Epidermal melanocyte (primary cell): Measurements from ENCODE around the gene N4BP3.

Source experiments
- DNase-seq: peaks from one replicate; pipeline ENCODE4 v3.0.0; 2011; ENCODE audit warnings: low spot score; ENCODE audit not compliant: insufficient read length

N4BP3 gene

DNA sequence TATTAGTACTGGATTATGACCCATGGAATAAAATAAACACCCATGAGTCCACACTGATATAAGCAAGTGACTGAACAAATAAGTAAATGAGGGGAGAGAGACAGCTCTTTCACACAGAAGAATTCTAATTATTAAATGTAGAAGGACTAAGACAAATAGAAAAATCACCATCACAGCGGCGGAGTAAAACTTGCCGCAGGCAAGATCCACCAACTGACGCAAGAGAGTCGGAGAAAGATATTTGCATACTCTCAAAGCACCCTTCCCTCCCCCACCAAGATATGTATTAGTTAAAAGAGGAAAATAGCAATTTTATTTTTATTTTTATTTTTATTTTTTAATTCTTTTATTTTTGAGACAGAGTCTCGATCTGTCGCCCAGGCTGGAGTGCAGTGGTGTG, 14.6 kb upstream of the N4BP3 start:
- DNase-seq: no peak

DNA sequence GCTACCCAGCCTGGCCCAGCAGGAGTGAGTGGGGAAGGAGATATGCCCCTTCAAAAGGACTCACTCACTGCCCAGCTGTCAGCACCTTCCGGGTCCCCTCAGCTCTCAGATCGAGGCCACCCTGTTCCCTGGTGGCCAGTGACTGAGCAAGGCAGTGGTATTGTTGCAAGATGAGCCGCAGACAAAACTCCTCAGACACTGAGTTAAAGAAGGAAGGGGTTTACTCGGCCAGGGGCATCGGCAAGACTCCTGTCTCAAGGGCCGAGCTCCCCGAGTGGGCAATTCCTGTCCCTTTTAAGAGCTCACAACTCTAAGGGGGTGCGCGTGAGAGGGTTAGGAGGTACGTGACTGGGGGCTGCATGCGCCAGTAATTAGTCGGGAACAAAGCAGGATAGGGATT, 9.7 kb upstream of the N4BP3 start:
- DNase-seq: no peak

DNA sequence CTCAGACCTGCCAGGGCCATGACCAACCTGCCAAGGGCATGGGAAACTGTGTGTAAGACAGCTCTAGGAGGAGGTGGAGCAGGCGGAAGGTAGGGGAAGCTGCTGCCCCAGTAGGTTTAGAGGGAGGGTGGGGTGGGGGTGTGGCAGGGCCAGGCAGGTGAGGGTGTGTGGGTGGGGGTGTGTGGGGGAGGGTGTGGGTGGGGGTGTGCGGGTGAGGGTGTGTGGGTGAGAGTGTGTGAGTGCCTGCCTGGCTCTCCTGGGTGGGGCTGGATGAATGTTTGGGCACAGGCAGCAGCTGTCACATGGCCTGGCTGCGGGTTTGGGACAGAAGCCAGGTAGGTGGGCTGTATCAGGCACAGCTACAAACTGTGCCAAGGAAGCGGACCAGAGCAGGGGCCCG, 8.8 kb upstream of the N4BP3 start:
- DNase-seq: no peak

DNA sequence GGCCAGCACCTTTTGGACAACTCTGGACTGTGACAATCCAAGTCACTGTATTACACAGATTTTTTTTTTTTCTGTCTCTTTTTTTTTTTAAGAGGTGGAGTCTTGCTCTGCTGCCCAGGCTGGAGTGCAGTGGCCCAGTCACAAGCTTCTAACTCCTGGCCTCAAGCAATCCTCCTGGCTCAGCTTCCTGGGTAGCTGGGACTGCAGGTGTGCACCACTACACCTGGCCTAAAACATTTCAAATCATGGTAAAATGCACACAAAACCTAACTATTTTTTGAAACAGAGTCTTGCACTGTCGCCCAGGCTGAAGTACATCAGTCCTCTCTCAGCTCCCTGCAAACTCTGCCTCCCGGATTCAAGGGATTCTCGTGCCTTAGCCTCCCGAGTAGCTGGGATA, 7.2 kb upstream of the N4BP3 start:
- DNase-seq: no peak

DNA sequence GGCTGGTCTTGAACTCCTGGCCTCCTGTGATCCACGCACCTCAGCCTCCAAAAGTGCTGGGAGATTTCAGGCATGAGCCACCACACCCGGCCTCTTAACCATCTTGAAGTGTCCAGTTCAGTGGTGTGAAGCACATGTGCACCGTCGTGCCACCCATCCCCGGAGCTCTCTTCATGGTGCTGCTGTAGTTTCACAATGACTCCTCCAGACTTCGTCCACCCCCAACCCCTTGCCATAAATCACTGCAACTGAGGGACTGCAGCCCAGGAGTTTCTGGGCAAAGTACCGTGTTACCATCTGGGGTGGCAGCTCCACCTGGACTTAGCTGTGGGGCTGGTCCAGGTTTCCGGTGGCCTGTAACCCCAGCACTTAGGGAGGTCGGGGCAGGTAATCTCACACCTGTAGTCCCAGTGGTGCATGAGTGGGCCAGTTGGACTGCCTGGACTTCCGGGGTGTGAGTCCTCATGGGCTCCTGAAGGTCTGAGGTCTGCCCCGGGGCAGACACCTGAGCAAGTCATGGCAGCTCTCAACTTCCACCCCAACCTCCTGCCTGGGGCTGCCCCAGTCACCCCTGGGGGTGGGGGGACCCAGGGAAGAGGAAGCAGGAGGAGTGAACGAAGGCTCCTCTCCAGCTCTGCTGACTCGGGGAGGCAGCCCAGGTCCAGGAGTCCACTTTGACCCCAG, 6.6 kb upstream of the N4BP3 start:
- no peak for DNase-seq

DNA sequence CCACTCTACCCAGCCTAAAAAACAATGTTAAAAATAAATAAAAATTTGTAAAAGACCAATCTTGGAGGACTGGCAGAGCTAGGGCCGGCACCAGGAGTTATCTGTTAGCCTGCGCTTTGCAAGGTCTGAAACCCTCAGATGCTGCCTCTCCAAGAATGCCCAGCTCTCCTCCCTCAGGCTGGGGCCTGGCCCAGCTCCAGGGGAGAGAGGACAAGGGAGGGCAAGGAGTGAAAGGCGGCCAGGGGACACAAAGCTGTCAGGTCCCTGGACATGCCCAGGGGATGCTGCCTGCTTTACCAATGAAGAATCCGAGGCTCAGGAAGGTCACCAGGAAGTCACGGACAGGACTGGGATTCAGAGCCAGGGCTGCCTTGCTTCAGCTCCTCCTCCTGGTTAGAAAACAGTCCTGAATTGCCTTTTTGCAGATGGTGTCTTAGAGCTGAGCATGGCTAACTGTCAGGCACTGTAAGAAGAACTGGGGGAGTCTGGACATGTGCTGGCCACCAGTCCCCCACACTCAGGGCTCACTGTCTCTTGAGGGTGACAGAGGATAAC, 5.5 kb upstream of the N4BP3 start:
- DNase-seq: no peak

DNA sequence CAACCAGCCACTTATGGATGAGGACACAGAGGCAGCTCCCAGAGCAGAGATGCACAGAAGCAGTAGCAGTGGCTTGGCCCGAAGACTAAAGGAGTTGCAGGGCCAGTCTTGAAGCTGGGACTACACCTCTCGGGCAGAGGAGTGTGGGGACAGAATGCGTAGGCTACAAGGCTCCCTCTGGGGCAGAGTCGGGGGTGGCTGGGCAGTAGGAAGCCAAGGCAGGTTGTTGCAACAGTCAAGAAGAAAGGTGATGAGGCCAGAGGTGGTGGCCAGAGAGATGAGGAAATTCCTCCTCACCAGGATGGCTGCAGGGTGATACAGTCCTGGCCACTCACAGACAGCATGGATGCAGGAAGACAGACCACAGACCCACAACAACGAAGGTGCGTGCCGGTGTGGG, 4.9 kb upstream of the N4BP3 start:
- DNase-seq: no peak

DNA sequence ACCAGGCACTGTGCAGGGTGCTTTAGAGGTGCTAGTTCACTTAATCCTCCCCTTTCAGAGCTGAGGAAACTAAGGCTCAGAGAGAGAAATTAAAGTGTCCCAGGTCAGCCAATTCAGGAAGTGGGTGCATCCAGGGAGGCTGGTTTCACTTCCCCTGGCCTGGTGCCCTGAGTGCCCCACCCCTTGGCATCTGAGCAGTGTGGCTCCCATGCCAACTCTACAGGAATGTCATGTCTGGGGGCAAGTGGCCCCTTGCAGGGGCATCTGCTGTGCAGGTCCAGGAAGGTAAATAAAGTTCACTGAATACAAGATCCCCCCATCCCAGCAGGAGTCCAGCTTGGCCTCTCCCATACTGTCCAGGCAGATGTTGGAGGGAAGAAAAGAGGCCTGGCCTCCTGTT, 4.4 kb upstream of the N4BP3 start:
- DNase-seq: no peak

DNA sequence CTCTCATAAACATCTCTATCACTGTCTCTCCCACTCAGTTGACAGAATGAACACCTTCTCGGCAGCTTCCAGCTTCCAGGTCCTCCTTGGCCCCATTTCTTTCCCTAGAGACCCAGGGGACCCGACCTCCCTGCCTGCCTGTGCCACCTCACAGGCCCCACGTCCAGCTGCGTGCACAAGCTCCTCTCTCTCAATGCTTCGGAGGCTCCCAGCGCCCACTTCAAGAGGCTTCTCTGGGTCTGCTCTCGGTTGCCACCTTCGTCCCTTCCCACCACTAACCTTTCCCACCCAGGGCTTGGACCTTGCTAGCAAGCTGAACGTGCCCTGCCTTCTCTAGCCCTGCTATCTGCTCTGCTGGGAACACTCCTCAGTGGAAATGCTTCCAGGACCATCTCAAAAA, 2.8 kb upstream of the N4BP3 start:
- DNase-seq: no peak

DNA sequence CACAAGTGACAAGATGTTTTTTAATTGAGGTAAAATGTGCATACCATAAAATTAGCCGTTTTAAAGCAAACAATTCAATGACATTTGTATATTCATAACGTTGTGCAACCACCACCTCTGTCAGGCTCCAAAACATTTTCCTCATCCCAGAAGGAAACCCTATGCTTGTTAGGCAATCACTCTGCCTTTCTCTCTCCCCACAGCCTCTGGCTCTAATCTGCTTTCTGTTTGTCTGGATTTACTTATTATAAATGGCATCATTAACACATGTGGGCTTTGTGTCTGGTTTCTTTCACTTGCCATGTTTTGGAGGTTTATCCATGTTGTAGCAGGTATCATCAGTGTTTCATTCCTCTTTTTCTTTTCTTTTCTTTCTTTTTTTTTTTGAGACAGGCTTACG, 1.4 kb upstream of the N4BP3 start:
- DNase-seq: peak; percentile 60

DNA sequence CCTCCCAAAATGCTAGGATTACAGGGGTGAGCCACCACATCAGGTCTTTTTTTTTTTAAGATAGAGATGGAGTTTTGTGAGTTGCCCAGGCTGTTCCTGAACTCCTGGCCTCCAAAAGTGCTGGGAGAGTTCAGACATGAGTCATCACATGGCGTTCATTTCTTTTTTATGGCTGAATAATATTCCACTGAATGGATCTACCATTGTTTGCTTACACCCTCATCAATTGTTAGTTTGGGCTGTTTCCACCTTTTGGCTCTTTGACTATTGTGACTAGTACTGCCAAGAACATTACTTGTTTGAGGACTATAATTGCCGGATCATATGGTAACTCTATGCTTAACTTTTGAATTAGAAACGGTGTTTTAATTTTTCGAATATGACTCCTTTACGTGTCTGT, 787 bp upstream of the N4BP3 start:
- DNase-seq: no peak

DNA sequence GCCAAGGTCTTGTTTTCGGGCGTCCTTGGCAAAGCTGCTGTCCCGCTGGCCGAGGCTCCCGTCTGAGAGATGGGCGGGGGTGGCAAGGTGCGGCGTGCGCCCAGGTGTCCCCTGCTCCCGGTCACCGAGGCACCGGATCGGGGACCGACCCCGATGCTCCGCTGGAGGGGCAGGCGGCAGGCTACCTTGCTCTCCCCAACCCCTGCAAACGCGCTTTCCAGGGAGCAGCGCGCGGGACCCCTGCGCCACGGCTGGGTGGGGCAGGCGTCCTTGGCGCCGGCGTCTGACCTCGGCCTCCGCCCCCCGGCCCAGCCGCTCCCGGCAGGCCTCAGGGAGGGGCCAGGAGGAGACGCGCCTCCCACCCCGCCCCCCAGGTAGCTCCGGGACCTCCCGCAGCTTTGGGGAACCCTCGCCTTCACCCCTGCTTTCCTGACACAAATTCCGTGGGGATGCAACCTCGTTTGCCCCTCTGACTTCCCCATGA, 551 bp downstream of the N4BP3 start:
- DNase-seq: no peak

DNA sequence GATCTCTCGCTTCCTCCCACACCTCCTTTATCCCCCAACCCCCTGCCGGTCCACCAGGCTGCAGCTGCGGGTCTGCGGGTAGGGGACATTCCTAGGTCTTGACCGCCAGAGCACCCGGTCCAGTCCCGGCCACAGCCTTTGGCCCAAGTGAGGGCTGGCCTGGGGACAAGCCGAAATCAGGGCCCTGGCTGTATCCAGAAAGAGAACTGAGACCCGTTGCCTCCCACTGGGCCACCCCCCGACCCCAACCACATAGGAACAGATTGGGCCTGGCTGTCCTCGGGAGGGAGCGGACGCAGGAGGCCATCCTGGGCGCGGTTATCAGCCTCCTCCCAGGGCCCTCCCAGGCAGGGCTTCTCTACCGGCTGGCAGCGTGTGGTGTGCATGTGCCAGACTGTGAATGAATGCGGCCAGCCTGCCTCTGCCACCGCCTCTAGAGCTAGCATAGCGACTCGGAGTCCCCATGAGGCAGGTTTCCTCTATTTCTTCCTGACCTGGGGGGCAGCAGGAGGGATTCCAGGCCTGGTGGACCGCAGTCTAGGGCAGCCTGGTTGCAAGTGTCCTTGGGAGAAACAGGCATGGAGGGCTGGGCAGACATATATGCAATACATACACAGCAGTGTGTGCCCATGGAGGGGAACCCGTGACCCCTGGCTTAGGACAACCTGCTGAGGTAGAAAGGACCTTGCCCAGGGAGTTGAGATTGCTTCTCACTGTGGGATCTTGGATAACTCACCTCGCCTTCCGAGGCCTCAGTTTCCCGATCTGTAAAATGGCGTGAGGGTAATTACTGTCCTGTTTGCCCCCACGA, 1.2 kb downstream of the N4BP3 start:
- DNase-seq: no peak

DNA sequence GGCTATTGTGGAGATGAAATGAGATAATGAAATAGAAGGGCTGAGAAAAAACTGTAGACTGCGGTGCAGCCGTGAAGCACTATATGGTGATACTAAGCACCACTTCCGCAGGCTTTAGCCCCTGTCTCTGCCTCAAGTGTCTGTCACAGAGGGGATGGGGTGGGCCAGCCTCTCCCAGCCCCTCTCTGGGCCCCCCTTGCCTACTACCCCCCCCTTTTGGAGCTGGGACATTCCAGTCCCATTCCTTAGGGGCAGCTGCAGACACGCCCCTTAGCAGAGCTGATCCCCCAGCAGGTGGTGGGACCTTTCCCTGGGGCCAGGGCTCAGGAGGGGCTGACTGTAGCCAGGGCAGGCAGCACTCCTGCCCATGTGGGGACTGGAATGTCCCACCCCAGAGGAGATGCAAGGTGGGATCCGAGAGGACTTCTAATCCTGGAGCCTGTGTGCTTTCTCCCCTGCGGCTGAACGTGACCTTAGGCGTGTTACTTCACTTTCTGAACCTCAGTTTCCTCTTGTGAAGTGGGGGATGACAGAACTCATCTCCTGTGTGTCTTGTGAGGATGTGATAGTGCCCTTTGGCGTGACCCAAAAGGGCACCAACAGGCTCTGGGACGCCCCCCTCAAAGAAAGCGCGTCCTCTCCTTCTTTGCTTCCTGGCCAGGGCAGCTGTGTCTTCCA, 1.9 kb downstream of the N4BP3 start:
- no peak for DNase-seq

DNA sequence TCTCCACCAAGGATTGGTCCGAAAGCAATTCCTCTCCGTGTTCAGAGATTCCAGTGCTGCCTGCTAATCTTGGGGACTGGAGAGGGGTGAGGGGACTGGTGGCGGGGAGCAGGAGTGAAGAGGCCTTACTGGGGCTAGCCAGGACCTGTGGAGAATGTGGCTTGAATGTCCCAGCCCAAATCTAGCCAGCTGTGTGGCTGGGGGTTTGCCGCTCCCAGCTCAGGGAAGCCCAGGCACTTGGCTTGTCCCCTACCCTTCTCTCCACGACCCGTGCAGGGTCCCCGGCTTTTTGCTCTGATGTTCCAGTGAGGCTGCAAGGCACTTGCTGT, 2.4 kb downstream of the N4BP3 start:
- DNase-seq: no peak

DNA sequence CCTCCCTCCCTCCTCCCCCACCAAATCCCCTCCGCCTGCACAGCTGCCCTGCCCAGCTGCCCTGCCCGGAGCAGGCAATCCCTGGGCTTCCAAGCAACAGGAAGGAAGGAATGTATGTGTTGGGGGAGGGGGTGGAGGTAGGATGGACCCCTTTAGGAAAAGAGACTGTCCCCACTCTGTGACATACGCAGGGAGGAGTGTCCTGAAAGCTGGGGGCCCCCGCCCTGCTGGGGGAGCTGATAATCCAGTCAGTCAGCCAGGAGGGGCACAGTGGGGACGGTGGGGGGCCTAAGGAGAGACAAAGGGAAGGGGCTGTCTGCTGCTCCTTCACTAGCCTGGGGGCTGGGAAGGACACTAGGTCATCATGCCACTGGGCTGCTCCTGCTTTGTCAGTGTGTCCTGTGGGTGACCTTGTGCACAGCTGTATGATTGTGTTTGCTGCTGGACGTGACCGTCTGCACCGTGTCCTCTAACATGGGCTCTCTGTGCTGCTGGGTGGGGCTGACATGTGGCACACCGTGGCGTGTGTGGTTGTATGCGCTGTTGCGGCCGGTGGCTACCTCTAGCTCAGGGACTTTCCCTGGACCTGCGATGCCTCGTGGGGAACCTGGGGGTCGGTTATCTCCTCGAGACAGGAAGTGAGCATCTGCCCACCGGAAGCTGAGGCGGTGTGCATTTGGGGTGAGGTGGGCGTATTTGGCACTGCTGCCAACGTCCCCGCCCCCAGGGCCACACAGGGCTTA, 3.0 kb downstream of the N4BP3 start:
- no peak for DNase-seq

DNA sequence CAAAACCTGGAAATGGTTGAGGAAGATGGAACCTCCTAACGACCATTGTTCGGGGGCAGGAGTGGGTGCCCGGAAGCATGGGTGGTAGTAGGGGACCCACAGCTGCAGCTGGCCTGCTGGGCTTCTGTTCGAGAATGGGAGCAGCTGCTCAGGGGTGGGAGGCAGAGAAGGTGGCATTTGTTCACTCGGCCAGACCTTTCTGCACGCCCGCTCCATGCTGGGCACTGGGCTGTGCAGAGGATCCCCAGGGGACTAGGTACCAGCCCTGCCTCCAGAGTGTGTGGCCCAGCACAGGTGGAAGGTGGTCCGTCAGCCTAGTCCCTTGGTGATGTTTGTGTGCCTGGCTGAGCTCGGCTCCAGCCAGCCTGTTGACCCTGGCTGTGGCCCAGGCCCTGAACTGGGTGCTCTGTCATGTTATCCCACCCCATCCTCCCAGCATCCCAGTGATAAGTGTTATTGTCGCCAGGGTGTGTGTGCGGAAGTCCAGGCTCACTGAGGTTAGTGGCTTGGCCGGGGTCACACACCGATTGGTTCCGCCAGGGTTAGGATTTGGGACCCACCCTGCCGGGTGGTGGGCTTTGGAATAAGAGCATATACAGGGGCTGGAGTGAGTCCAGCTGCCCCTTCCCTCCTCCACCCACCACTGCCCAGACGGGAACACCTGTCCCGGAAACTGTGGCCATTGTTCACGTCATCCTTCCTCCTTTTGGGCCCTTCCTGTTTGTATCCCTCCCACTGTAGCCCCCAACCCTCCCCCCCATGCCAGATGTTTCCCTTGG, 4.8 kb downstream of the N4BP3 start:
- no peak for DNase-seq

DNA sequence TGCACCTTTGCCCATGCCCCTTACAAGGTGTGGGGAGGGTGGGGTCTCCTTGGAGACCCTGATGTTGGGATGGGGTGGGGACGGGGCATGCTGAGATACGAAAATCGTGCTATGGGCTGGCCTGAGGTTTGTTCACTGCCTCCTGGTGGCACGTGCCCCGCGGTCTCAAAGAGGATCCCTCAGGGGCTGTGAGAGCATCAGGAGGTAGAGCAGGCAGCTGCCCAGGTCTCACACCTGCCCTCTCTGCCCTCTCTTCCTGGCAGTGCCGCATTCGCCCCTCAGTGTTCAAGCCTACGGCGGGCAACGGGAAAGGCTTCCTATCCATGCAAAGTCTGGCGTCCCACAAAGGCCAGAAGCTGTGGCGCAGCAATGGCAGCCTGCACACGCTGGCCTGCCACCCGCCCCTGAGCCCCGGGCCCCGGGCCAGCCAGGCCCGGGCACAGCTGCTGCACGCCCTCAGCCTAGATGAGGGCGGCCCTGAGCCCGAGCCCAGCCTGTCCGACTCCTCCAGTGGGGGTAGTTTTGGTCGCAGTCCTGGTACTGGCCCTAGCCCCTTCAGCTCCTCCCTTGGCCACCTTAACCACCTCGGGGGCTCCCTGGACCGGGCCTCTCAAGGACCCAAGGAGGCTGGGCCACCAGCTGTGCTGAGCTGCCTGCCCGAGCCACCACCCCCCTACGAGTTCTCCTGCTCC, 6.7 kb downstream of the N4BP3 start:
- DNase-seq: no peak

DNA sequence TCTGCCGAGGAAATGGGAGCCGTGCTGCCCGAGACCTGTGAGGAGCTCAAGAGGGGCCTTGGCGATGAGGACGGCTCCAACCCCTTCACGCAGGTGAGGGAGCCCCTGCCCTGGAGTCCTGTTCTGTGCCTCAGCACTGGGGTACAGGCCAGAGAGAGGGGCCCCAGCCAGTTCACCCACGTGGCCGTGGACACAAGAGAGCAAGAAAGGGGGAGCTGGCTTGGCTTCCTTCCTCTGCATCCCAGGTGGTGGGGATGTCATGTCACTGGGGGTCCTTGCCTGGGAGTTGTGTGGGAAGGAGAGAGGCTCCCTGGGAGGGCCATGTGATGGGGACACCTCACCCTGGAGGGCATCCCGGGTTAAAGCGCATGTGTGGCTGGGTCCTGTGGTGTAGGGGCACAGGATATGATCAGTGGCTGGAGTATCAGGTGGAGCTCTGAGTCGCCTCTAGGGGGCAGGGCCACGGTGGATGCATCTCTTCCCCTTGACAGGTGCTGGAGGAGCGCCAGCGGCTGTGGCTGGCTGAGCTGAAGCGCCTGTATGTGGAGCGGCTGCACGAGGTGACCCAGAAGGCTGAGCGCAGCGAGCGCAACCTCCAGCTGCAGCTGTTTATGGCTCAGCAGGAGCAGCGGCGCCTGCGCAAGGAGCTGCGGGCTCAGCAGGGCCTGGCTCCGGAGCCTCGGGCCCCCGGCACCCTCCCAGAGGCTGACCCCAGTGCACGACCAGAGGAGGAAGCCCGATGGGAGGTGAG, 7.5 kb downstream of the N4BP3 start:
- DNase-seq: no peak
